HL-60 (cell line): ENCODE measurements around the gene GRK1.

Experiments used
- DNase-seq, 2 experiments: peaks; one replicate each; pipeline ENCODE4 v3.0.0-alpha.2; 2010 to 2020; ENCODE audit warnings: low read depth in 1 of 2, low spot score in 1 of 2
- H3K27ac ChIP-seq: fragments of 250-450 bp; sonication (Bioruptor Pico); replicated peaks from 2 replicates; pipeline ENCODE4 v1.5.1; 2020; ENCODE audit warnings: mild to moderate bottlenecking, moderate library complexity
- H3K27me3 ChIP-seq: fragments of 250-450 bp; sonication (Bioruptor Pico); 2 replicates; pipeline ENCODE4 v1.5.1; 2021; ENCODE audit warnings: mild to moderate bottlenecking, moderate library complexity; ENCODE audit not compliant: insufficient read depth, poor library complexity, severe bottlenecking
- H3K4me3 ChIP-seq: replicated peaks from 2 replicates; pipeline ENCODE4 v1.5.1; 2011; ENCODE audit warnings: mild to moderate bottlenecking, control low read depth, low read length; ENCODE audit not compliant: insufficient read depth
- GABPA ChIP-seq: IDR thresholded peaks from 2 replicates; pipeline ENCODE4 v1.6.1; 2012; ENCODE audit warnings: low read depth
- POLR2AphosphoS5 ChIP-seq: IDR thresholded peaks from 2 replicates; pipeline ENCODE4 v1.6.1; 2012; ENCODE audit warnings: low read depth
- SPI1 ChIP-seq: IDR thresholded peaks from 2 replicates; pipeline ENCODE4 v1.6.1; 2012; ENCODE audit warnings: low read depth, mild to moderate bottlenecking, borderline replicate concordance
- TF ChIP-seq, protein P1 (sequence below): IDR thresholded peaks from 2 replicates; pipeline ENCODE4 v1.6.1; 2012; ENCODE audit warnings: low read depth; ENCODE audit not compliant: insufficient replicate concordance
- TF ChIP-seq, protein P2 (sequence below): IDR thresholded peaks from one replicate; pipeline ENCODE4 v1.5.1; 2011; ENCODE audit warnings: low read length, control low read depth, inconsistent platforms; ENCODE audit not compliant: insufficient read depth

Gene GRK1

DNA sequence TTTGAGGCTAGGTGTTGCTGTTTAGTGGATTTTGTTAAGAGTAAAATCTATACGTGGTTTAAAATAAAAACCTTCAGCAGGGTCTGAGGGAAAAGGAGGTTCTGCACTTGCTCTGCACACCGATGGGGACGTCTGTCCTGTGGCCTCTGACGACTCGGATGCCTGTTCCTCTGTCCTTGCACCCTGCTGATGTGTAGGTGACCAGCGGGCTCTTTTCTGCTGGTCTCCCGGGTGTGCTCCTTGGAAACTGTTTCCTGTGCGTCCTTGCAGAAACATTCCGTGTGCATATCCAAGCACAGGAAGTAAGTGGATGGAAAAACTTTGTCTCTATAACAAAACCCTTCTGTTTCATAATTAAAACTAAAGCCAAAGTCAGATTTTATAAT is 12.9 kb upstream of the GRK1 start:
- Histone ChIP-seq H3K27me3 (no peaks in the 10 kb centered on the region), H3K27ac (no peak overlapping the region), H3K4me3 (no peak overlapping the region)
- no peak for TF ChIP-seq SPI1
- TF ChIP-seq, protein P1, sequence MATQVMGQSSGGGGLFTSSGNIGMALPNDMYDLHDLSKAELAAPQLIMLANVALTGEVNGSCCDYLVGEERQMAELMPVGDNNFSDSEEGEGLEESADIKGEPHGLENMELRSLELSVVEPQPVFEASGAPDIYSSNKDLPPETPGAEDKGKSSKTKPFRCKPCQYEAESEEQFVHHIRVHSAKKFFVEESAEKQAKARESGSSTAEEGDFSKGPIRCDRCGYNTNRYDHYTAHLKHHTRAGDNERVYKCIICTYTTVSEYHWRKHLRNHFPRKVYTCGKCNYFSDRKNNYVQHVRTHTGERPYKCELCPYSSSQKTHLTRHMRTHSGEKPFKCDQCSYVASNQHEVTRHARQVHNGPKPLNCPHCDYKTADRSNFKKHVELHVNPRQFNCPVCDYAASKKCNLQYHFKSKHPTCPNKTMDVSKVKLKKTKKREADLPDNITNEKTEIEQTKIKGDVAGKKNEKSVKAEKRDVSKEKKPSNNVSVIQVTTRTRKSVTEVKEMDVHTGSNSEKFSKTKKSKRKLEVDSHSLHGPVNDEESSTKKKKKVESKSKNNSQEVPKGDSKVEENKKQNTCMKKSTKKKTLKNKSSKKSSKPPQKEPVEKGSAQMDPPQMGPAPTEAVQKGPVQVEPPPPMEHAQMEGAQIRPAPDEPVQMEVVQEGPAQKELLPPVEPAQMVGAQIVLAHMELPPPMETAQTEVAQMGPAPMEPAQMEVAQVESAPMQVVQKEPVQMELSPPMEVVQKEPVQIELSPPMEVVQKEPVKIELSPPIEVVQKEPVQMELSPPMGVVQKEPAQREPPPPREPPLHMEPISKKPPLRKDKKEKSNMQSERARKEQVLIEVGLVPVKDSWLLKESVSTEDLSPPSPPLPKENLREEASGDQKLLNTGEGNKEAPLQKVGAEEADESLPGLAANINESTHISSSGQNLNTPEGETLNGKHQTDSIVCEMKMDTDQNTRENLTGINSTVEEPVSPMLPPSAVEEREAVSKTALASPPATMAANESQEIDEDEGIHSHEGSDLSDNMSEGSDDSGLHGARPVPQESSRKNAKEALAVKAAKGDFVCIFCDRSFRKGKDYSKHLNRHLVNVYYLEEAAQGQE: no peak
- TF ChIP-seq, protein P2, sequence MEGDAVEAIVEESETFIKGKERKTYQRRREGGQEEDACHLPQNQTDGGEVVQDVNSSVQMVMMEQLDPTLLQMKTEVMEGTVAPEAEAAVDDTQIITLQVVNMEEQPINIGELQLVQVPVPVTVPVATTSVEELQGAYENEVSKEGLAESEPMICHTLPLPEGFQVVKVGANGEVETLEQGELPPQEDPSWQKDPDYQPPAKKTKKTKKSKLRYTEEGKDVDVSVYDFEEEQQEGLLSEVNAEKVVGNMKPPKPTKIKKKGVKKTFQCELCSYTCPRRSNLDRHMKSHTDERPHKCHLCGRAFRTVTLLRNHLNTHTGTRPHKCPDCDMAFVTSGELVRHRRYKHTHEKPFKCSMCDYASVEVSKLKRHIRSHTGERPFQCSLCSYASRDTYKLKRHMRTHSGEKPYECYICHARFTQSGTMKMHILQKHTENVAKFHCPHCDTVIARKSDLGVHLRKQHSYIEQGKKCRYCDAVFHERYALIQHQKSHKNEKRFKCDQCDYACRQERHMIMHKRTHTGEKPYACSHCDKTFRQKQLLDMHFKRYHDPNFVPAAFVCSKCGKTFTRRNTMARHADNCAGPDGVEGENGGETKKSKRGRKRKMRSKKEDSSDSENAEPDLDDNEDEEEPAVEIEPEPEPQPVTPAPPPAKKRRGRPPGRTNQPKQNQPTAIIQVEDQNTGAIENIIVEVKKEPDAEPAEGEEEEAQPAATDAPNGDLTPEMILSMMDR: no peak
- no peak for TF ChIP-seq POLR2AphosphoS5
- TF ChIP-seq GABPA: no peak
- no peak for DNase-seq

DNA sequence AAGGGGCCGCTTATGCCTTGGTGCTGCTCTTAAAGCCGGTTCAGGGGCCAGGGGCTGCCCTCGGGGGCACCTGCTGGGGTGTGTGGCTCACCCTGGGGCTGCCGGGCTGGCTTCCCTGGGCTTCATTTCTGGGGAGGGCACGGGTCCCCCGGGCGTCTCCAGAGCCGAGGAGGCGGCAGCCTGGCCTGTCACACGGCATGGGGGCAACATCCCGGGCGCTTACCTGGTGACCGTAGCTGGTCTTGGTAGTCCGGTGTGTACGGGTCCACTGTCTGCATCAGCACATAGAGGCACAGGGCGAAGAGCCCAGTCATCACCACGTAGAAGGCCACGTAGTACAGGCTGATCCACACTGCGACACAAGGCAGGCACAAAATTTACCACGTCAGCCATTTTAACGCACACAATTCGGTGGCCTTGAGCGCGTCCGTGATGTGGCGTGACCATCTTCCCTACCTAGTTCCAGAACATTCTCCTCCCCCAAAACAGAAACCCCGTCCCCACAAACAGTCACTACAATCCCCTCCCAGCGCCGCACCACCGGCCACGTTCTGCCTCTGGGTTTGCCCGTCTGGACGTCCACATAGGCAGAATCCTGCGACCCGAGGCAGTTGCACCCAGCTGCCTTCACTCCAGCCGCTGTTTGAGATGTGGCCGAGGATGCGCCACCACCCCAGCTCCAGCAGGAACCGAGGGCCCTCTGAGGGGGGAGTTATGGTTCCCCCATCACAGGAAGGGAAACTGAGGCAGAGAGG is 12.3 kb upstream of the GRK1 start:
- TF ChIP-seq, protein P1: no peak
- TF ChIP-seq, protein P2: no peak
- TF ChIP-seq POLR2AphosphoS5 (no peak), SPI1 (no peak), GABPA (no peak)
- no peak overlapping the region for H3K4me3 ChIP-seq
- no peaks in the 10 kb centered on the region for H3K27me3 ChIP-seq
- no peak overlapping the region for H3K27ac ChIP-seq
- no peak for DNase-seq

- no peak for DNase-seq
- TF ChIP-seq POLR2AphosphoS5: no peak
- TF ChIP-seq GABPA: no peak
- no peak overlapping the region for H3K27ac ChIP-seq
- no peaks in the 10 kb centered on the region for H3K27me3 ChIP-seq
- H3K4me3 ChIP-seq: no peak overlapping the region
Observed at GRCh38 chr13:113655346-113656002, 11.5 kb upstream of the GRK1 start.

DNA sequence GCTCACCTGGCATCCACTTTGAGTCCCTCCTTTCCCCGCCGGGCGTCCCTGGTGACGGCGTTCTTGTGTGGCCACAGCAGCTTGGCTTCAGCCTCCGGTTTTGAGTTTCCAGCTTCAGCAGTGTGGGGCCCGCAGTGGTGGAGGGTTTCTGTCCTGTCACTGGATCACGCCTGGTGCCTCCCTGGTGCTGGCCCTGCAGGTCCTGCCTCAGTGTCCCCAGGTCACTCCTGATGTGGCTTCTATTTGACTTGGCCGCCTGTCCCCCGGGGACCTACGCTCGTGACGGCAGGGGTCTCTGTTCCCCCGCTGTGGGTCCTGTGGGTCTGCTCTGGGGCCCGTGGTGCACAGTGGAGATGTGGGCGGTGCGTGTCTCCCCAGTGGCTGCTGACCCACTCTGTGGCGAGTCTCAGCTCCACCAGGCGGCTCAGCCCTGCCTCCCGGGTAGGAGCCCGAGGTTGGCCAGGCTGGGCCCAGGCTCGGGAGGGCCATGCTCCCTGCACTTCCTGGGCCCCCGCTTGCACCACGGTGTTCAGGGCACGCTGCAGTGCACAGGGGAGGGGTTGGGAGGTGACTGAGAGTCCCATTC is 10.9 kb upstream of the GRK1 start:
- Histone ChIP-seq H3K4me3 (no peak overlapping the region), H3K27me3 (no peaks in the 10 kb centered on the region), H3K27ac (no peak overlapping the region)
- TF ChIP-seq, protein P2: no peak
- TF ChIP-seq SPI1 (no peak), GABPA (no peak), POLR2AphosphoS5 (no peak)
- TF ChIP-seq, protein P1: no peak
- no peak for DNase-seq
